ENCODE results near the gene SCN3B. TPM values are rescaled to one million over a fixed set of nuclear protein-coding genes. Genes with fewer than 3 reads are reported as not detected.
A peak's percentile ranks its signal among the peaks of the same experiment; 100 is the strongest.

The SCN3B gene
- total RNA-seq, 1 donor from 2014 or later: 0.26 TPM

DNA sequence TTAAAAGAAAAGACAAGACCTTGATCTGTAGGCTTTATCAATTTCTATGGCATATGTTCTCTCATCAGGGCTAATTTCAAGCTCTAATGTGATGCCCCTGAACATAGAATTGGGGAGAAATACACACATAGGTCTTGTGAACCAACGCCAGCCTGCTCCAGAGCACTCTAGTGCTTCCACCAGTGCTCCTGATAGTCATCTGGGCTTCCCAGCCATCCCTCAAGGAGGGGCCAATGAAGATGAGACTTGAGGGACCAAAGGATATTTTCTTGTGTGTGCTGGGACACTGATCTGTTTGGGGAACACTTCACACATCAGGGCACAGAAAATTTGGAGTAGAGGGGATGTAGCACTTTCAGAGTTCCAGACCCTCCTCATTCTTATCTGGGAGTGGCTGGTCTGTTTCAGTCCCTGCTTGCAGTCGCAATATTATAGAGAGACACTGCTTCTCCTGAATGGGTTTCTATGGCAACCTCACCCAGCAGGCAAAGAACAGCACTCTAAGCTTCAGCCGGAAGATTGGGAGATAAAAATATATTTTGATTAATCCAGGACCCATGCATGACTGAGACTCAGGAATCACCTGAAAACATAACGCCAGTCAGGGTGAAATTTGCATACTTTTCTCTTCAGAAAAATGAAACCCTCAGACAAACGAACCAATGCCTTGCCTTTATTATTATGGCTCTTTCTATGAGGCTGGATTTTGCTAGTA lies 28.4 kb upstream of the SCN3B start:
- FAIRE-seq (no peak), DNase-seq (ENCODE audit: low read depth) (no peak)
- Histone ChIP-seq H3K36me3 (ENCODE audit: control insufficient read depth, insufficient read depth, low read length) (no peaks in the 10 kb centered on the region), H3K27me3 (ENCODE audit: control insufficient read depth, insufficient read depth, low read length) (peaks cover 7% of the 10 kb centered on the region), H3K4me3 (ENCODE audit: low read depth, low read length) (no peak overlapping the region)
- TF ChIP-seq, protein P1, sequence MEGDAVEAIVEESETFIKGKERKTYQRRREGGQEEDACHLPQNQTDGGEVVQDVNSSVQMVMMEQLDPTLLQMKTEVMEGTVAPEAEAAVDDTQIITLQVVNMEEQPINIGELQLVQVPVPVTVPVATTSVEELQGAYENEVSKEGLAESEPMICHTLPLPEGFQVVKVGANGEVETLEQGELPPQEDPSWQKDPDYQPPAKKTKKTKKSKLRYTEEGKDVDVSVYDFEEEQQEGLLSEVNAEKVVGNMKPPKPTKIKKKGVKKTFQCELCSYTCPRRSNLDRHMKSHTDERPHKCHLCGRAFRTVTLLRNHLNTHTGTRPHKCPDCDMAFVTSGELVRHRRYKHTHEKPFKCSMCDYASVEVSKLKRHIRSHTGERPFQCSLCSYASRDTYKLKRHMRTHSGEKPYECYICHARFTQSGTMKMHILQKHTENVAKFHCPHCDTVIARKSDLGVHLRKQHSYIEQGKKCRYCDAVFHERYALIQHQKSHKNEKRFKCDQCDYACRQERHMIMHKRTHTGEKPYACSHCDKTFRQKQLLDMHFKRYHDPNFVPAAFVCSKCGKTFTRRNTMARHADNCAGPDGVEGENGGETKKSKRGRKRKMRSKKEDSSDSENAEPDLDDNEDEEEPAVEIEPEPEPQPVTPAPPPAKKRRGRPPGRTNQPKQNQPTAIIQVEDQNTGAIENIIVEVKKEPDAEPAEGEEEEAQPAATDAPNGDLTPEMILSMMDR (IDR thresholded peaks at IDR 0.05; ENCODE audit: insufficient read depth, low read length, severe bottlenecking): no peak

DNA sequence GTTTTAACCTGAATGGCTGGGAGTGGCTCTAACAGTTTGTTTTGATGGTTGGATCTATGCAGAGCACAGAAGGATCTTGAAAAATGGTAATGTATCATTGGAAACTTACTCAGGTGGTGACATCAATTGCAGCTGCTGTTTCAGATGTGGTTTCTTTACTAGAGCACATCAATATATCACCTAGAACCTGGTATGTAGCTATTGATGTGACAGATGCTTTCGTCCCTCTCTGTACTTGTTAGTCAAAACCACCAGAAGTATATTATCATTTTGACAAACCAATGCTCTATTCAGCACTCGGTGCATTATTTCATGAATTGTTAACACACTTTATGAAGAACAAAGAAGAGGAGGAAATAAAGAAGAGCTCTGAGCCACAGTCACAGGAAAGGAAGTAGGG lies 26.6 kb upstream of the SCN3B start:
- peaks cover 3% of the 10 kb centered on the region for H3K27me3 ChIP-seq (ENCODE audit: control insufficient read depth, insufficient read depth, low read length)
- no peak for FAIRE-seq
- no peak for DNase-seq (ENCODE audit: low read depth)
- TF ChIP-seq, protein P1 (IDR thresholded peaks at IDR 0.05; ENCODE audit: insufficient read depth, low read length, severe bottlenecking): no peak
- H3K36me3 ChIP-seq (ENCODE audit: control insufficient read depth, insufficient read depth, low read length): no peaks in the 10 kb centered on the region
- no peak overlapping the region for H3K4me3 ChIP-seq (ENCODE audit: low read depth, low read length)

DNA sequence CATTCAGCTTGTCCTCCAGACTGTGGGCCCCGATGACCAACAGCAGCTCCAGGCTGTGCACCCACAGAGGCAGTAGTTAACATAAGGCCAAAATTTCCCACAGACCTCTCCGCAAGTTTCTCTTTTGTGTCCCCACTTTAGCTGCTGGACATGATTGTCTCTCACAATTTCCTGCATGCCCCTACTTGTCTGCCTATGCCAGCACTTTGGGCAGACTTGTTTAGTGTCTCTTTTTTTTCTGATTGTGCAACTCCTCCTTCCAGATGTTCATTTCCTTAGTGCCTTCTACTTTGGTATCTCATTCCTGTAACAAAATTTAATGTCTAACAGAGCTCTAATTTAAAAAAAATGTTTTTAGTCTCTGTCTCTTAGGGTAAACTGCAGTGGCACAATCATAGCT lies 23.8 kb upstream of the SCN3B start:
- no peaks in the 10 kb centered on the region for H3K36me3 ChIP-seq (ENCODE audit: control insufficient read depth, insufficient read depth, low read length)
- H3K4me3 ChIP-seq (ENCODE audit: low read depth, low read length): no peak overlapping the region
- H3K27me3 ChIP-seq (ENCODE audit: control insufficient read depth, insufficient read depth, low read length): peaks cover 3% of the 10 kb centered on the region
- FAIRE-seq (no peak), DNase-seq (ENCODE audit: low read depth) (peak; percentile 87)
- TF ChIP-seq, protein P1 (IDR thresholded peaks at IDR 0.05; ENCODE audit: insufficient read depth, low read length, severe bottlenecking): no peak

DNA sequence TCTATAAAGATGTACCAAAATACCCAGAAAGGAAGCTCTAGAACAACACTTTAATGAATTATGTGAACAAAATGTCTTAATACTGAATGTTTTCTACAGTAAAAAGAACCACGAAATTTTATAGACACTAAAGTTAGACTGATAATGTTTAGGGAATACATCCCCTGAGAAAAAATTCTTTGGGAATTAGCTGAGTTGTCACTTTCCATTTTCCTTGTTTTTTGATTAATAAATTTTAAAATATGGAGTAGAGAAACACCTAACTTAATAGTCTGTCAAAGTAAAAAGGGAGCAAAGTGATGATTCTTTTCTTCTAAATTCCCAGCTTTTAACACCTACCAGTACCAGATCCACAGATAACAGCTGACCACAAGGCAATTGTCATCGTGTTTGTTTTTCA lies 23.1 kb upstream of the SCN3B start:
- no peaks in the 10 kb centered on the region for H3K36me3 ChIP-seq (ENCODE audit: control insufficient read depth, insufficient read depth, low read length)
- no peaks in the 10 kb centered on the region for H3K27me3 ChIP-seq (ENCODE audit: control insufficient read depth, insufficient read depth, low read length)
- TF ChIP-seq, protein P1 (IDR thresholded peaks at IDR 0.05; ENCODE audit: insufficient read depth, low read length, severe bottlenecking): no peak
- H3K4me3 ChIP-seq (ENCODE audit: low read depth, low read length): no peak overlapping the region
- FAIRE-seq (no peak), DNase-seq (ENCODE audit: low read depth) (no peak)

DNA sequence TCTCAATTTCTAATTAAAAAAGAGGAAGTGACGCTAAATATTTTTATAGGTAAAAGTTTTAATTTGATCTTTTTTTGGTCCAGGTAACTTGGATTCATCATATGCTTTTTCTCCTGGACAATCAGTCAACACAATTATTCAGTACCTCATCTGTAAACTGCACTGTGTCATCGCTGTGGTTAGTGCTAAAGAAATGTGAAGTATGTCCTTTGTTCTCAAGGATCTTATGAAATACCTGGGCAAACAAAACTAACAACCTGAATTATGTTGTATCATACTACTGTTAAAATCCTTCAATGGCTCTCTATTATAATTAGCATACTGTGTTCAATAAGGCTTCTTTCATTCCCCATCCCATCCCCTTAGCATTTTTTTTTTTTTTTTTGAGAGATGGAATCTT lies 19.9 kb upstream of the SCN3B start:
- Histone ChIP-seq H3K4me3 (ENCODE audit: low read depth, low read length) (no peak overlapping the region), H3K36me3 (ENCODE audit: control insufficient read depth, insufficient read depth, low read length) (no peaks in the 10 kb centered on the region), H3K27me3 (ENCODE audit: control insufficient read depth, insufficient read depth, low read length) (no peaks in the 10 kb centered on the region)
- DNase-seq (ENCODE audit: low read depth) (peak; percentile 90), FAIRE-seq (no peak)
- TF ChIP-seq, protein P1 (IDR thresholded peaks at IDR 0.05; ENCODE audit: insufficient read depth, low read length, severe bottlenecking): no peak

DNA sequence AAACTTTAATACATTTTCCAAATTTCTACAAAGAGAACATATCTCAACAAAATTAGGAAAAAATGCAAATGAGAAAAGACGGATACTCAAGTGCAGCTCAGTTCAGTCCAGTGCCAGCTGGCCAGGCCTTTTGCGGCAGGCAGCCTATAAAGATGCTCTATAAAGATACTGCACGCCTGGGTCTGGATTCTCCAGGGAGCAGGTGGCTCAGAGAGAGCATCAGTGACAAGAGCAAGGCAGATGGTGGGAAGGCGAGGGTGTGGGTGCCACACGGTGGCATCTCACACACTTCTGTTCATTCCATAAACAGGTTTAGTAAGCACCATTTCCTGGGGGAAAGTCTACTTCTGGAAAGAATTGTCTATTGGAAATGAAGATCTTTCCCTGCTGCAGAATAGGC lies 18.1 kb upstream of the SCN3B start:
- H3K27me3 ChIP-seq (ENCODE audit: control insufficient read depth, insufficient read depth, low read length): no peaks in the 10 kb centered on the region
- FAIRE-seq: no peak
- TF ChIP-seq, protein P1 (IDR thresholded peaks at IDR 0.05; ENCODE audit: insufficient read depth, low read length, severe bottlenecking): no peak
- H3K4me3 ChIP-seq (ENCODE audit: low read depth, low read length): no peak overlapping the region
- no peaks in the 10 kb centered on the region for H3K36me3 ChIP-seq (ENCODE audit: control insufficient read depth, insufficient read depth, low read length)
- DNase-seq (ENCODE audit: low read depth): no peak
